Ectodermal cell (in vitro differentiated cells): ENCODE data around the gene HNMT.
"Not testable (repeated sequence)": the region's sequence is repeated elsewhere in the genome, so short reads cannot be mapped to it uniquely, and the experiment has no call there.

Source experiments
- H3K27ac ChIP-seq: 2 replicates; pipeline ENCODE4 v1.7.0; 2013; ENCODE audit warnings: mild to moderate bottlenecking, low read depth, low read length; ENCODE audit not compliant: insufficient read depth, poor library complexity, severe bottlenecking
- H3K27me3 ChIP-seq: 2 replicates; pipeline ENCODE4 v1.7.0; 2013; ENCODE audit warnings: mild to moderate bottlenecking, low read length; ENCODE audit not compliant: insufficient read depth, control insufficient read depth, poor library complexity, severe bottlenecking
- H3K36me3 ChIP-seq: one replicate; pipeline ENCODE4 v1.7.0; 2013; ENCODE audit warnings: low read length; ENCODE audit not compliant: control insufficient read depth, insufficient read depth
- H3K4me1 ChIP-seq: one replicate; pipeline ENCODE4 v1.7.0; 2013; ENCODE audit warnings: low read length; ENCODE audit not compliant: control insufficient read depth, insufficient read depth
- H3K4me3 ChIP-seq: 2 replicates; pipeline ENCODE4 v1.7.0; 2013; ENCODE audit warnings: low read depth, low read length, control low read depth; ENCODE audit not compliant: insufficient read depth
- H3K9me3 ChIP-seq: 2 replicates; pipeline ENCODE4 v1.7.0; 2013; ENCODE audit warnings: mild to moderate bottlenecking, low read length, moderate library complexity; ENCODE audit not compliant: control insufficient read depth
- WGBS, 2 experiments: methylation state at CpG; one replicate each; pipeline ENCODE4 v1.1.7; 2013; ENCODE audit warnings: missing lambda C conversion rate in 2 of 2; 5-methylcytosine and 5-hydroxymethylcytosine counted together

The HNMT gene

GRCh38 chr2:138034536-138034935, 70.3 kb downstream of the HNMT start:
- no peaks in the 10 kb centered on the region for H3K4me1 ChIP-seq
- H3K27me3 ChIP-seq: no peaks in the 10 kb centered on the region
- no peak overlapping the region for H3K27ac ChIP-seq
- no peak overlapping the region for H3K4me3 ChIP-seq
- H3K9me3 ChIP-seq: no peaks in the 10 kb centered on the region
- 79 to 92% methylated on average over 3 of the region's 3 CpGs for WGBS, 2 experiments
- H3K36me3 ChIP-seq: no peaks in the 10 kb centered on the region

GRCh38 chr2:138035608-138036217, 71.4 kb downstream of the HNMT start:
- Histone ChIP-seq H3K4me3 (no peak overlapping the region), H3K4me1 (no peaks in the 10 kb centered on the region), H3K27ac (no peak overlapping the region), H3K36me3 (no peaks in the 10 kb centered on the region), H3K9me3 (no peaks in the 10 kb centered on the region), H3K27me3 (no peaks in the 10 kb centered on the region)
- WGBS, 2 experiments: 92 to 94% methylated on average over 4 of the region's 4 CpGs

- no peaks in the 10 kb centered on the region for H3K4me1 ChIP-seq
- no peak overlapping the region for H3K4me3 ChIP-seq
- H3K27ac ChIP-seq: no peak overlapping the region
- H3K9me3 ChIP-seq: no peaks in the 10 kb centered on the region
- no peaks in the 10 kb centered on the region for H3K36me3 ChIP-seq
- H3K27me3 ChIP-seq: no peaks in the 10 kb centered on the region
- WGBS, 2 experiments: 95 to 96% methylated on average over 5 of the region's 5 CpGs
These were observed 72.2 kb downstream of the HNMT start for GRCh38 chr2:138036522-138036921.

- no peaks in the 10 kb centered on the region for H3K9me3 ChIP-seq
- H3K27ac ChIP-seq: no peak overlapping the region
- no peaks in the 10 kb centered on the region for H3K4me1 ChIP-seq
- no peak overlapping the region for H3K4me3 ChIP-seq
- no peaks in the 10 kb centered on the region for H3K36me3 ChIP-seq
- H3K27me3 ChIP-seq: no peaks in the 10 kb centered on the region
- 86 to 97% methylated on average over 2 of the region's 2 CpGs for WGBS, 2 experiments
These were observed 72.8 kb downstream of the HNMT start for GRCh38 chr2:138037090-138037489.

GRCh38 chr2:138040616-138041015, 76.3 kb downstream of the HNMT start:
- H3K27me3 ChIP-seq: no peaks in the 10 kb centered on the region
- H3K27ac ChIP-seq: no peak overlapping the region
- H3K36me3 ChIP-seq: no peaks in the 10 kb centered on the region
- H3K4me3 ChIP-seq: no peak overlapping the region
- no peaks in the 10 kb centered on the region for H3K4me1 ChIP-seq
- 93 to 95% methylated on average over 5 of the region's 5 CpGs for WGBS, 2 experiments
- H3K9me3 ChIP-seq: no peaks in the 10 kb centered on the region

GRCh38 chr2:138042311-138042710, 78.0 kb downstream of the HNMT start:
- Histone ChIP-seq H3K9me3 (no peaks in the 10 kb centered on the region), H3K27me3 (no peaks in the 10 kb centered on the region), H3K36me3 (no peaks in the 10 kb centered on the region), H3K4me3 (no peak overlapping the region), H3K27ac (no peak overlapping the region), H3K4me1 (no peaks in the 10 kb centered on the region)
- WGBS, 2 experiments: 90 to 97% methylated on average over 3 of the region's 3 CpGs

- H3K27ac ChIP-seq, H3K36me3 ChIP-seq, H3K4me3 ChIP-seq, H3K4me1 ChIP-seq, H3K27me3 ChIP-seq, H3K9me3 ChIP-seq: not testable (repeated sequence)
- 86 to 88% methylated on average over 6 of the region's 6 CpGs for WGBS, 2 experiments
These were observed 79.3 kb downstream of the HNMT start for GRCh38 chr2:138043588-138043987.

- H3K36me3 ChIP-seq: no peaks in the 10 kb centered on the region
- no peaks in the 10 kb centered on the region for H3K27me3 ChIP-seq
- no peak overlapping the region for H3K4me3 ChIP-seq
- H3K9me3 ChIP-seq: no peaks in the 10 kb centered on the region
- no peak overlapping the region for H3K27ac ChIP-seq
- WGBS, 2 experiments: 91 to 93% methylated on average over 1 of the region's 1 CpG
- no peaks in the 10 kb centered on the region for H3K4me1 ChIP-seq
These were observed 94.2 kb downstream of the HNMT start for GRCh38 chr2:138058427-138058826.

GRCh38 chr2:138059487-138060300, 95.4 kb downstream of the HNMT start:
- no peaks in the 10 kb centered on the region for H3K27me3 ChIP-seq
- H3K4me3 ChIP-seq: no peak overlapping the region
- no peak overlapping the region for H3K27ac ChIP-seq
- H3K36me3 ChIP-seq: no peaks in the 10 kb centered on the region
- H3K9me3 ChIP-seq: no peaks in the 10 kb centered on the region
- 80 to 88% methylated on average over 3 of the region's 3 CpGs for WGBS, 2 experiments
- no peaks in the 10 kb centered on the region for H3K4me1 ChIP-seq

- WGBS, 2 experiments: 89 to 93% methylated on average over 1 of the region's 1 CpG
- Histone ChIP-seq H3K4me3 (no peak overlapping the region), H3K4me1 (no peaks in the 10 kb centered on the region), H3K9me3 (no peaks in the 10 kb centered on the region), H3K36me3 (no peaks in the 10 kb centered on the region), H3K27ac (no peak overlapping the region), H3K27me3 (no peaks in the 10 kb centered on the region)
These were observed 96.0 kb downstream of the HNMT start for GRCh38 chr2:138060301-138060635.
